ENCODE measurements around the gene BRD9. TPM values are rescaled to one million over a fixed set of nuclear protein-coding genes. Genes with fewer than 3 reads are reported as not detected.
"Not testable (repeated sequence)": the region's sequence is repeated elsewhere in the genome, so short reads cannot be mapped to it uniquely, and the experiment has no call there.

BRD9 gene
- total RNA-seq, 2 donors from 2014 or later: 15.0 to 16.1 TPM

GRCh38 chr5:856531-857425, 35.8 kb downstream of the BRD9 start:
- Histone ChIP-seq H3K4me3 (no peak overlapping the region), H3K4me1 (no peaks in the 10 kb centered on the region)

GRCh38 chr5:855771-856530, 36.6 kb downstream of the BRD9 start:
- H3K4me1 ChIP-seq: no peaks in the 10 kb centered on the region
- no peaks in the 10 kb centered on the region for H3K27me3 ChIP-seq
- DNase-seq (ENCODE audit: low spot score): no peak
- no peaks in the 10 kb centered on the region for H3K36me3 ChIP-seq
- H3K27ac ChIP-seq: no peak overlapping the region
- H3K4me3 ChIP-seq: no peak overlapping the region
- H3K9me3 ChIP-seq: no peaks in the 10 kb centered on the region
- no peak for TF ChIP-seq CTCF (IDR thresholded peaks at IDR 0.05)

More at GRCh38 chr5:856531-857425, 35.8 kb downstream of the BRD9 start:
- no peak for TF ChIP-seq CTCF (IDR thresholded peaks at IDR 0.05)
- Histone ChIP-seq H3K27ac (no peak overlapping the region), H3K27me3 (no peaks in the 10 kb centered on the region), H3K9me3 (no peaks in the 10 kb centered on the region), H3K36me3 (no peaks in the 10 kb centered on the region)
- DNase-seq (ENCODE audit: low spot score): no peak

DNA sequence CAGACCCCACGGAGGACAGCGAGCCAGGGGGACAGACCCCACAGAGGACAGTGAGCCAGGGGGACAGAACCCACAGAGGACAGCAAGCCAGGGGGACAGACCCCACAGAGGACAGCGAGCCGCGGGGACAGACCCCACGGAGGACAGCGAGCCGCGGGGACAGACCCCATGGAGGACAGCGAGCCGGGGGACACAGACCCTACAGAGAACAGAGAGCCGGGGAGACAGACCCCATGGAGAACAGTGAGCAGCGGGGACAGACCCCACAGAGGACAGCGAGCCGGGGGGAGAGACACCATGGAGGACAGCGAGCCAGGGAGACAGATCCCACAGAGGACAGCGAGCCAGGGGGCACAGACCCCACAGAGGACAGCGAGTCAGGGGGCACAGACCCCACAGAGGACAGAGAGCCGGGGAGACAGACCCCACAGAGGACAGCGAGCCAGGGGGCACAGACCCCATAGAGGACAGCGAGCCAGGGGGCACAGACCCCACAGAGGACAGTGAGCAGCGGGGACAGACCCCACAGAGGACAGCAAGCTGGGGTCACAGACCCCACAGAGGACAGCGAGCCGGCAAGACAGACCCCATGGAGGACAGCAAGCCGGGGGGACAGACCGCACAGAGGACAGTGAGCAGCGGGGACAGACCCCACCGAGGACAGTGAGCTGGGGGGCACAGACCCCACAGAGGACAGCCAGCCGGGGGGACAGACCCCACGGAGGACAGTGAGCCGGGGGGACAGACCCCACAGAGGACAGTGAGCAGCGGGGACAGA, 37.4 kb downstream of the BRD9 start:
- H3K4me1 ChIP-seq: peaks cover 0 to 4% of the 10 kb centered on the region in 2 donors
- no peaks in the 10 kb centered on the region for H3K9me3 ChIP-seq
- no peak for DNase-seq (ENCODE audit: low spot score)
- no peak overlapping the region for H3K27ac ChIP-seq
- H3K4me3 ChIP-seq: no peak overlapping the region
- no peaks in the 10 kb centered on the region for H3K27me3 ChIP-seq
- no peaks in the 10 kb centered on the region for H3K36me3 ChIP-seq
- no peak for TF ChIP-seq CTCF (IDR thresholded peaks at IDR 0.05)

DNA sequence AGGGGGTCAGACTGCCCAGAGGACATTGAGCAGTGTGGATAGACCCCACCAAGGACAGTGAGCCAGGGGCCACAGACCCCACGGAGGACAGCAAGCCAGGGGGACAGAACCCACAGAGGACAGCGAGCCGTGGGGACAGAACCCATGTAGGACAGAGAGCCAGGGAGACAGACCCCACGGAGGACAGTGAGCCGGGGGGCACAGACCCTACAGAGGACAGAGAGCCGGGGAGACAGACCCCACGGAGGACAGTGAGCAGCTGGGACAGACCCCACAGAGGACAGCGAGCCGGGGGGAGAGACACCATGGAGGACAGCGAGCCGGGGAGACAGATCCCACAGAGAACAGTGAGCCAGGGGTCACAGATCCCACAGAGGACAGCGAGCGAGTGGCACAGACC, 38.4 kb downstream of the BRD9 start:
- no peak for DNase-seq (ENCODE audit: low spot score)
- Histone ChIP-seq H3K9me3 (no peaks in the 10 kb centered on the region), H3K36me3 (no peaks in the 10 kb centered on the region), H3K4me1 (peaks cover 0 to 12% of the 10 kb centered on the region in 2 donors), H3K4me3 (no peak overlapping the region), H3K27ac (no peak overlapping the region), H3K27me3 (no peaks in the 10 kb centered on the region)
- no peak for TF ChIP-seq CTCF (IDR thresholded peaks at IDR 0.05)

GRCh38 chr5:853416-854090, 39.0 kb downstream of the BRD9 start:
- H3K9me3 ChIP-seq; H3K36me3 ChIP-seq; H3K27ac ChIP-seq; H3K27me3 ChIP-seq; H3K4me3 ChIP-seq; DNase-seq (ENCODE audit: low spot score): not testable (repeated sequence)
- peaks cover 0 to 12% of the 10 kb centered on the region in 2 donors for H3K4me1 ChIP-seq

Data from right atrium auricular region (tissue), 2 donors.